GM23338 (cell line): ENCODE measurements around the gene PNN. TPM values are rescaled to one million over a fixed set of nuclear protein-coding genes. Genes with fewer than 3 reads are reported as not detected.

Source experiments
- ATAC-seq: fragments of 200-7000 bp; cut with Tn5 transposase; 3 replicates; pipeline ENCODE4 v1.9.1; 2020
- DNase-seq: peaks from one replicate; pipeline ENCODE4 v3.0.0-alpha.2; 2015; ENCODE audit warnings: low spot score
- H2AFZ ChIP-seq: fragments of 200-600 bp; sonication (generic); 2 replicates; pipeline ENCODE4 v1.8.0; 2016; ENCODE audit warnings: antibody characterized with exemption, mild to moderate bottlenecking, moderate library complexity
- H3F3A ChIP-seq: fragments of 200-600 bp; sonication (generic); replicated peaks from 2 replicates; pipeline ENCODE4 v1.8.0; 2017; ENCODE audit warnings: antibody characterized with exemption, mixed run types, low read depth
- H3K27ac ChIP-seq: fragments of 200-600 bp; sonication (generic); 2 replicates; pipeline ENCODE4 v1.6.1; 2016; ENCODE audit warnings: low read depth
- H3K27me3 ChIP-seq: fragments of 200-600 bp; sonication (generic); 2 replicates; pipeline ENCODE4 v1.8.0; 2016; ENCODE audit warnings: mild to moderate bottlenecking, mixed run types, moderate library complexity; ENCODE audit not compliant: insufficient read depth
- H3K36me3 ChIP-seq: fragments of 200-600 bp; sonication (generic); 2 replicates; pipeline ENCODE4 v1.8.0; 2016; ENCODE audit warnings: mild to moderate bottlenecking; ENCODE audit not compliant: insufficient read depth
- H3K4me1 ChIP-seq: fragments of 200-600 bp; sonication (generic); 2 replicates; pipeline ENCODE4 v1.8.0; 2016; ENCODE audit warnings: mild to moderate bottlenecking, moderate library complexity; ENCODE audit not compliant: insufficient read depth
- H3K4me2 ChIP-seq: fragments of 200-600 bp; sonication (generic); 2 replicates; pipeline ENCODE4 v1.7.1; 2017; ENCODE audit warnings: mixed run types
- H3K4me3 ChIP-seq: fragments of 200-600 bp; sonication (generic); 2 replicates; pipeline ENCODE4 v1.6.1; 2016; ENCODE audit warnings: mixed run types
- H3K79me2 ChIP-seq: fragments of 200-600 bp; sonication (generic); replicated peaks from 2 replicates; pipeline ENCODE4 v1.8.0; 2017; ENCODE audit warnings: mild to moderate bottlenecking; ENCODE audit not compliant: insufficient read depth
- H3K9me2 ChIP-seq: fragments of 200-600 bp; sonication (generic); 2 replicates; pipeline ENCODE4 v1.8.0; 2017; ENCODE audit not compliant: insufficient read depth
- H4K20me1 ChIP-seq: fragments of 200-600 bp; sonication (generic); replicated peaks from 2 replicates; pipeline ENCODE4 v1.8.0; 2017; ENCODE audit warnings: mild to moderate bottlenecking; ENCODE audit not compliant: insufficient read depth
- H3K27ac Mint-ChIP-seq: 2 replicates; pipeline ENCODE4 v1.8.0; 2020; ENCODE audit warnings: inconsistent platforms, mild to moderate bottlenecking, moderate library complexity, mixed read lengths
- H3K27me3 Mint-ChIP-seq: 3 replicates; pipeline ENCODE4 v1.8.0; 2022; ENCODE audit warnings: low read depth, mild to moderate bottlenecking, moderate library complexity, mixed read lengths, inconsistent platforms; ENCODE audit not compliant: insufficient read depth, poor library complexity
- H3K36me3 Mint-ChIP-seq: 3 replicates; pipeline ENCODE4 v1.8.0; 2021; ENCODE audit warnings: low read depth, mild to moderate bottlenecking, inconsistent platforms, moderate library complexity, mixed read lengths
- H3K4me1 Mint-ChIP-seq: 3 replicates; pipeline ENCODE4 v1.8.0; 2020; ENCODE audit warnings: mild to moderate bottlenecking, inconsistent platforms, mixed read lengths
- H3K4me3 Mint-ChIP-seq: 3 replicates; pipeline ENCODE4 v1.8.0; 2021; ENCODE audit warnings: moderate library complexity, mild to moderate bottlenecking, inconsistent platforms, mixed read lengths
- H3K9me3 Mint-ChIP-seq: 3 replicates; pipeline ENCODE4 v1.8.0; 2020; ENCODE audit warnings: moderate library complexity, mild to moderate bottlenecking, inconsistent platforms, mixed read lengths
- CREB1 ChIP-seq: fragments of 250-450 bp; sonication (Bioruptor Pico); IDR thresholded peaks from 2 replicates; pipeline ENCODE4 v1.5.0; 2020; ENCODE audit warnings: low read depth, mild to moderate bottlenecking, moderate library complexity
- EZH2 ChIP-seq: fragments of 200-600 bp; sonication (generic); IDR thresholded peaks from one replicate; pipeline ENCODE4 v1.8.0; 2017; ENCODE audit warnings: antibody characterized with exemption, mild to moderate bottlenecking, low read depth; ENCODE audit not compliant: unreplicated experiment
- JUNB ChIP-seq: IDR thresholded peaks from one replicate; pipeline ENCODE4 v1.6.1; 2016; ENCODE audit warnings: antibody characterized with exemption; ENCODE audit not compliant: unreplicated experiment
- NANOG ChIP-seq: IDR thresholded peaks from 2 replicates; pipeline ENCODE4 v1.6.1; 2016; ENCODE audit warnings: antibody characterized with exemption, borderline replicate concordance
- POLR2AphosphoS5 ChIP-seq: IDR thresholded peaks from 2 replicates; pipeline ENCODE4 v1.6.1; 2016; ENCODE audit warnings: antibody characterized with exemption, low read depth
- REST ChIP-seq: IDR thresholded peaks from one replicate; pipeline ENCODE4 v1.6.1; 2018; ENCODE audit warnings: antibody characterized with exemption; ENCODE audit not compliant: unreplicated experiment
- ZNF114 ChIP-seq: fragments of 250-450 bp; sonication (Bioruptor Pico); IDR thresholded peaks from 2 replicates; pipeline ENCODE4 v1.5.0; 2020; ENCODE audit warnings: mild to moderate bottlenecking, moderate library complexity
- polyA plus RNA-seq: library from polyadenylated mRNA; unstranded; fragments of >200 nt; fragmentation: Nextera tagmentation; extraction: Ambion mirVana; gene quantifications from 2 replicates; pipeline ENCODE4 v1.2.1, GENCODE V29; 2016
- total RNA-seq: library from RNA; depleted of rRNA; stranded (reverse); fragments of >200 nt; shearing (Covaris generic); gene quantifications from 2 replicates; pipeline ENCODE4 v1.2.3, GENCODE V29; 2014
- TF ChIP-seq, protein P1 (sequence below), 2 experiments: fragments of 200-600 bp in 1 of 2; sonication (generic) in 1 of 2; conservative IDR thresholded peaks; 2 replicates each; pipeline versions ENCODE4 v1.5.1 to v1.6.1; 2016 to 2017; ENCODE audit warnings: antibody characterized with exemption in 2 of 2, low read depth in 2 of 2, mild to moderate bottlenecking in 2 of 2, moderate library complexity in 1 of 2
- TF ChIP-seq, protein P2 (sequence below): fragments of 250-450 bp; sonication (Bioruptor Pico); IDR thresholded peaks from 2 replicates; pipeline ENCODE4 v1.5.0; 2020; ENCODE audit warnings: mild to moderate bottlenecking, moderate library complexity

The PNN gene
- total and polyA plus RNA-seq, 2 experiments from 2014 or later = 60.0 to 325 TPM

DNA sequence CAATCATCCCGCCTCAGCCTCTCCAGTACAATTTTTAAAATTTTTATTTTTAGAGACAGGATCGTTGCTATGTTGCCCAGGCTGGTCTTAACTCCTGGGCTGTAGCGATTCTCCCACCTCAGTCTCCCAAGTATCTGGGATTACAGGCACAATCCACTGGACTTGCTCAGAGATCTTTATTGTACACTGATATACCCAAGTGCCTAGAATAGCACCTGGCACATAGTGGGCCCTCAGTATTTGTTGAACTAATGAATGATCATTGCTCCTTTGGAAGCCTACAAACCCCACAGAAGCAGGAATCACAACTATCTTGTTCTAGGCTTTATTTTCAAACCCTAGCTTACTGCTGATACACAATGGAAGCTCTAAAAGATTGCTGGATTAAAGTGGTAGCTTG lies 1.9 kb upstream of the PNN start:
- no peaks in the 10 kb centered on the region; the same call in 1 of the 3 replicates for H3K36me3 Mint-ChIP-seq
- no peak overlapping the region for H3K4me3 ChIP-seq
- no peaks in the 10 kb centered on the region for H3K9me2 ChIP-seq
- H4K20me1 ChIP-seq = peaks cover 12% of the 10 kb centered on the region; the same call in 1 of the 2 replicates
- H3K4me3 Mint-ChIP-seq = no peak overlapping the region; the same call in 2 of the 3 replicates
- no peak for DNase-seq
- peaks cover 28% of the 10 kb centered on the region for H3F3A ChIP-seq
- no peak overlapping the region for H3K4me2 ChIP-seq
- H3K36me3 ChIP-seq = peaks cover 24% of the 10 kb centered on the region
- no peak overlapping the region for H2AFZ ChIP-seq
- H3K27me3 ChIP-seq = no peaks in the 10 kb centered on the region
- H3K9me3 Mint-ChIP-seq = no peaks in the 10 kb centered on the region; the same call in 2 of the 3 replicates
- H3K4me1 ChIP-seq = peaks cover 22% of the 10 kb centered on the region
- peaks cover 32% of the 10 kb centered on the region for H3K4me1 Mint-ChIP-seq
- peaks cover 17% of the 10 kb centered on the region for H3K27me3 Mint-ChIP-seq
- peak overlapping the region; percentile 37; the same call in 1 of the 2 replicates for H3K27ac Mint-ChIP-seq
- TF ChIP-seq JUNB = no peak
- TF ChIP-seq REST = no peak
- no peak for TF ChIP-seq EZH2
- TF ChIP-seq, protein P1, sequence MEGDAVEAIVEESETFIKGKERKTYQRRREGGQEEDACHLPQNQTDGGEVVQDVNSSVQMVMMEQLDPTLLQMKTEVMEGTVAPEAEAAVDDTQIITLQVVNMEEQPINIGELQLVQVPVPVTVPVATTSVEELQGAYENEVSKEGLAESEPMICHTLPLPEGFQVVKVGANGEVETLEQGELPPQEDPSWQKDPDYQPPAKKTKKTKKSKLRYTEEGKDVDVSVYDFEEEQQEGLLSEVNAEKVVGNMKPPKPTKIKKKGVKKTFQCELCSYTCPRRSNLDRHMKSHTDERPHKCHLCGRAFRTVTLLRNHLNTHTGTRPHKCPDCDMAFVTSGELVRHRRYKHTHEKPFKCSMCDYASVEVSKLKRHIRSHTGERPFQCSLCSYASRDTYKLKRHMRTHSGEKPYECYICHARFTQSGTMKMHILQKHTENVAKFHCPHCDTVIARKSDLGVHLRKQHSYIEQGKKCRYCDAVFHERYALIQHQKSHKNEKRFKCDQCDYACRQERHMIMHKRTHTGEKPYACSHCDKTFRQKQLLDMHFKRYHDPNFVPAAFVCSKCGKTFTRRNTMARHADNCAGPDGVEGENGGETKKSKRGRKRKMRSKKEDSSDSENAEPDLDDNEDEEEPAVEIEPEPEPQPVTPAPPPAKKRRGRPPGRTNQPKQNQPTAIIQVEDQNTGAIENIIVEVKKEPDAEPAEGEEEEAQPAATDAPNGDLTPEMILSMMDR (conservative IDR thresholded peaks at IDR 0.05; ENCODE audit: low read depth in 2 of 2) = no peak
- no peak for TF ChIP-seq NANOG
- TF ChIP-seq CREB1 = no peak
- TF ChIP-seq ZNF114 = no peak
- no peak for TF ChIP-seq POLR2AphosphoS5
- TF ChIP-seq, protein P2, sequence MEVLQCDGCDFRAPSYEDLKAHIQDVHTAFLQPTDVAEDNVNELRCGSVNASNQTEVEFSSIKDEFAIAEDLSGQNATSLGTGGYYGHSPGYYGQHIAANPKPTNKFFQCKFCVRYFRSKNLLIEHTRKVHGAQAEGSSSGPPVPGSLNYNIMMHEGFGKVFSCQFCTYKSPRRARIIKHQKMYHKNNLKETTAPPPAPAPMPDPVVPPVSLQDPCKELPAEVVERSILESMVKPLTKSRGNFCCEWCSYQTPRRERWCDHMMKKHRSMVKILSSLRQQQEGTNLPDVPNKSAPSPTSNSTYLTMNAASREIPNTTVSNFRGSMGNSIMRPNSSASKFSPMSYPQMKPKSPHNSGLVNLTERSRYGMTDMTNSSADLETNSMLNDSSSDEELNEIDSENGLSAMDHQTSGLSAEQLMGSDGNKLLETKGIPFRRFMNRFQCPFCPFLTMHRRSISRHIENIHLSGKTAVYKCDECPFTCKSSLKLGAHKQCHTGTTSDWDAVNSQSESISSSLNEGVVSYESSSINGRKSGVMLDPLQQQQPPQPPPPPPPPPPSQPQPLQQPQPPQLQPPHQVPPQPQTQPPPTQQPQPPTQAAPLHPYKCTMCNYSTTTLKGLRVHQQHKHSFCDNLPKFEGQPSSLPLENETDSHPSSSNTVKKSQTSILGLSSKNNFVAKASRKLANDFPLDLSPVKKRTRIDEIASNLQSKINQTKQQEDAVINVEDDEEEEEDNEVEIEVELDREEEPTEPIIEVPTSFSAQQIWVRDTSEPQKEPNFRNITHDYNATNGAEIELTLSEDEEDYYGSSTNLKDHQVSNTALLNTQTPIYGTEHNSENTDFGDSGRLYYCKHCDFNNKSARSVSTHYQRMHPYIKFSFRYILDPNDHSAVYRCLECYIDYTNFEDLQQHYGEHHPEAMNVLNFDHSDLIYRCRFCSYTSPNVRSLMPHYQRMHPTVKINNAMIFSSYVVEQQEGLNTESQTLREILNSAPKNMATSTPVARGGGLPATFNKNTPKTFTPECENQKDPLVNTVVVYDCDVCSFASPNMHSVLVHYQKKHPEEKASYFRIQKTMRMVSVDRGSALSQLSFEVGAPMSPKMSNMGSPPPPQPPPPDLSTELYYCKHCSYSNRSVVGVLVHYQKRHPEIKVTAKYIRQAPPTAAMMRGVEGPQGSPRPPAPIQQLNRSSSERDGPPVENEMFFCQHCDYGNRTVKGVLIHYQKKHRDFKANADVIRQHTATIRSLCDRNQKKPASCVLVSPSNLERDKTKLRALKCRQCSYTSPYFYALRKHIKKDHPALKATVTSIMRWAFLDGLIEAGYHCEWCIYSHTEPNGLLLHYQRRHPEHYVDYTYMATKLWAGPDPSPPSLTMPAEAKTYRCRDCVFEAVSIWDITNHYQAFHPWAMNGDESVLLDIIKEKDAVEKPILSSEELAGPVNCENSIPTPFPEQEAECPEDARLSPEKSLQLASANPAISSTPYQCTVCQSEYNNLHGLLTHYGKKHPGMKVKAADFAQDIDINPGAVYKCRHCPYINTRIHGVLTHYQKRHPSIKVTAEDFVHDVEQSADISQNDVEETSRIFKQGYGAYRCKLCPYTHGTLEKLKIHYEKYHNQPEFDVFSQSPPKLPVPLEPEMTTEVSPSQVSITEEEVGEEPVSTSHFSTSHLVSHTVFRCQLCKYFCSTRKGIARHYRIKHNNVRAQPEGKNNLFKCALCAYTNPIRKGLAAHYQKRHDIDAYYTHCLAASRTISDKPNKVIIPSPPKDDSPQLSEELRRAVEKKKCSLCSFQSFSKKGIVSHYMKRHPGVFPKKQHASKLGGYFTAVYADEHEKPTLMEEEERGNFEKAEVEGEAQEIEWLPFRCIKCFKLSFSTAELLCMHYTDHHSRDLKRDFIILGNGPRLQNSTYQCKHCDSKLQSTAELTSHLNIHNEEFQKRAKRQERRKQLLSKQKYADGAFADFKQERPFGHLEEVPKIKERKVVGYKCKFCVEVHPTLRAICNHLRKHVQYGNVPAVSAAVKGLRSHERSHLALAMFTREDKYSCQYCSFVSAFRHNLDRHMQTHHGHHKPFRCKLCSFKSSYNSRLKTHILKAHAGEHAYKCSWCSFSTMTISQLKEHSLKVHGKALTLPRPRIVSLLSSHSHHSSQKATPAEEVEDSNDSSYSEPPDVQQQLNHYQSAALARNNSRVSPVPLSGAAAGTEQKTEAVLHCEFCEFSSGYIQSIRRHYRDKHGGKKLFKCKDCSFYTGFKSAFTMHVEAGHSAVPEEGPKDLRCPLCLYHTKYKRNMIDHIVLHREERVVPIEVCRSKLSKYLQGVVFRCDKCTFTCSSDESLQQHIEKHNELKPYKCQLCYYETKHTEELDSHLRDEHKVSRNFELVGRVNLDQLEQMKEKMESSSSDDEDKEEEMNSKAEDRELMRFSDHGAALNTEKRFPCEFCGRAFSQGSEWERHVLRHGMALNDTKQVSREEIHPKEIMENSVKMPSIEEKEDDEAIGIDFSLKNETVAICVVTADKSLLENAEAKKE (CRISPR knock-in tag) = no peak
- H3K79me2 ChIP-seq = peaks cover 45% of the 10 kb centered on the region
- no peak for ATAC-seq
- no peak overlapping the region for H3K27ac ChIP-seq
